Activated CD4-positive, alpha-beta T cell treated with anti-CD3 and anti-CD28 coated beads for 36 hours (primary cell): ENCODE data around the gene EFCAB10. TPM values are rescaled to one million over a fixed set of nuclear protein-coding genes. Genes with fewer than 3 reads are reported as not detected.
"Not testable (repeated sequence)": the region's sequence is repeated elsewhere in the genome, so short reads cannot be mapped to it uniquely, and the experiment has no call there.

Experiments
- ATAC-seq: fragments of 200-7000 bp; cut with Tn5 transposase; one replicate; pipeline ENCODE4 v1.10.0; 2021; ENCODE audit warnings: mild to moderate bottlenecking, moderate library complexity
- CTCF ChIA-PET: fragments of 350-600 bp; sonication (Branson Sonifier 250); formaldehyde crosslinking; loops from one replicate; lab custom pipeline; 2021; ENCODE audit warnings: antibody characterized with exemption; lab: Charles Lee
- POLR2A ChIA-PET: fragments of 350-600 bp; sonication (Branson Sonifier 250); formaldehyde crosslinking; loops from one replicate; lab custom pipeline; 2021; ENCODE audit warnings: antibody characterized with exemption, inconsistent platforms; lab: Charles Lee
- DNase-seq: peaks from one replicate; pipeline ENCODE4 v3.0.0-alpha.2; 2020
- H3K27ac Mint-ChIP-seq: one replicate; pipeline ENCODE4 v1.8.0; 2021; ENCODE audit warnings: mixed read lengths
- H3K27me3 Mint-ChIP-seq: one replicate; pipeline ENCODE4 v1.8.0; 2021; ENCODE audit warnings: mixed read lengths
- H3K36me3 Mint-ChIP-seq: one replicate; pipeline ENCODE4 v1.8.0; 2021; ENCODE audit warnings: low read depth, mixed read lengths
- H3K4me1 Mint-ChIP-seq: one replicate; pipeline ENCODE4 v1.8.0; 2021; ENCODE audit warnings: mixed read lengths
- H3K4me3 Mint-ChIP-seq: one replicate; pipeline ENCODE4 v1.8.0; 2021; ENCODE audit warnings: mild to moderate bottlenecking, moderate library complexity, mixed read lengths
- H3K9me3 Mint-ChIP-seq: one replicate; pipeline ENCODE4 v1.8.0; 2021; ENCODE audit warnings: low read depth, mixed read lengths
- intact Hi-C, 2 experiments: fragments of 100-400 bp; cut with DNase I in 1 of 2; cut with micrococcal nuclease in 1 of 2; formaldehyde crosslinking; loops; one replicate each; pipeline versions ENCODE4 v1.14.2 to v1.15.1; 2022 to 2024; cut with DNase I, micrococcal nuclease
- total RNA-seq, 2 experiments: library from RNA; stranded (reverse); gene quantifications; one replicate each; pipeline ENCODE4 v1.2.3, GENCODE V29; 2021

EFCAB10 gene
- total RNA-seq, 2 experiments from 2014 or later: not detected

GRCh38 chr7:105613611-105614330 is 32.5 kb upstream of the EFCAB10 start:
- H3K27ac Mint-ChIP-seq: no peak overlapping the region
- intact Hi-C loops: no loop called here
- peaks cover 19% of the 10 kb centered on the region for H3K36me3 Mint-ChIP-seq
- no peak overlapping the region for H3K4me3 Mint-ChIP-seq
- no peaks in the 10 kb centered on the region for H3K9me3 Mint-ChIP-seq
- DNase-seq (no peak), ATAC-seq (no peak)
- ChIA-PET POLR2A (no interaction called here), CTCF (interaction anchor here (0.6 kb wide), 1 partner anchor 45 kb away, joined by 3 read pairs; no protein-coding TSS in a partner anchor)
- no peaks in the 10 kb centered on the region for H3K4me1 Mint-ChIP-seq
- H3K27me3 Mint-ChIP-seq: no peaks in the 10 kb centered on the region

DNA sequence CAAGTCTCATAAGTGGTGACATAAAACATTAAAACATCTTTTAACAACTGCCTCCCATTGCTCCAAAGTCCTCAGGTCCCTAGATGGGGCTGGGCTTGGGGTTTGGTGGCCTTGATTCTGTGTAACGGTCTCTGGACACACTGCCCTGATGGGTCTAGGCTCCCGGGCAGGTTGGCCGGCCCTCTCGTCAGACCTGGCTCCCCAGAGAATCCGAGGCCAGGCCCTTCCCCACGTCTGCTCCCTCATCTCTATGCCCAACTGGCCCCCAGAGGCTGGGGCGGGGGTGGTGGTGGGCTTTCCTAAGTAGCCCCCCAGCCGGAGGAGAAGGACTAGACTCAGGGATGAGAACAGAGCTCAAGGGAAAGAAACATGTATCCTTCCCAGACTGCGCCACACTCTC is 31.5 kb upstream of the EFCAB10 start:
- peaks cover 13% of the 10 kb centered on the region for H3K36me3 Mint-ChIP-seq
- POLR2A ChIA-PET: no interaction called here
- H3K27me3 Mint-ChIP-seq: no peaks in the 10 kb centered on the region
- no peak overlapping the region for H3K27ac Mint-ChIP-seq
- ATAC-seq: no peak
- DNase-seq: no peak
- no peaks in the 10 kb centered on the region for H3K9me3 Mint-ChIP-seq
- CTCF ChIA-PET: interaction anchor here (0.6 kb wide), 1 partner anchor 46 kb away, joined by 3 read pairs; no protein-coding TSS in a partner anchor
- intact Hi-C loops: no loop called here
- H3K4me1 Mint-ChIP-seq: no peaks in the 10 kb centered on the region
- no peak overlapping the region for H3K4me3 Mint-ChIP-seq

DNA sequence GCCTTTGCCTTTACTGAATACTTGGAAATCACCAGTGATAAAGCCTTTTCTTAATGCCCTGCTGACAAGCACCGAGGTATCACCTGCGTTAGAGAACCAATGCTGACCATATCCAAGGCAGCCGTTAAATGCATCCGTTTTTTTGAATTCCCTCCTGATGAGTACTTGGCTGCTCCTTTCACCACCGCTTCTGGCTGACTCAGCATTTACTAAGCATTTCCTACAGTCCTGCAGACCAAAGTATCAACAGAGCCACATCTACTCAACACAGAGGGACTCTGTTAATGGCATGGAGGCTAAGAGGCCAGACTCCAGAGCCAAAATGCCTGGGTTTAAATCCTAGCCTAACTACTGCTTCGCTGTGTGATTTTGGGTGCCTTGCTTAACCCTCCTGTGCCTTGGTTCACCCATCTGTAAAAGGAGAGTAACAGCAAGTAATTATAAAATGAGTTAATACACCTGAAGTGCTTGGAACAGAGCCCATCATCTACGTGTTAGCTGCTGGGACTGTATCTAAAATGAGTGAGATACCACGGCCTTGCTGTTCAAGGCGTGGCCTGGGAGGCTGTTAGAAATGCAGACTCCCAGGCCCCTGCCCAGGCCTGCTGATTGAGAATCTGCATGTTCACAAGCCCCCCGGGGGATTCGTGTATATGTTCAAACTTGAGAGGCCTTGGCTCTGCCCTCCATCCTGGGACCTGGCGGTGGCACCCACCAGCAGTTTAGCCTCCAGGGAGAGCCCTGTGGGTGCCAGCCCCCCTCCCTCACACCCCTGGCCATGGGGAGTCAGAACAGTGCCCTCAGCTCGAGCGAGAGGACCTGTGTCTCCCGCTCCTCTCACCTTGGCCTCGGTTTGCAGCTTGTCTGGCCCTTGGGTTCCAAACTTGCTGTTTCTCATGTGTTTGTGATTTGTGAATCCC is 30.8 kb upstream of the EFCAB10 start:
- ATAC-seq: no peak
- Mint-ChIP-seq H3K27ac (no peak overlapping the region), H3K4me1 (no peaks in the 10 kb centered on the region), H3K27me3 (no peaks in the 10 kb centered on the region), H3K9me3 (no peaks in the 10 kb centered on the region), H3K36me3 (peaks cover 12% of the 10 kb centered on the region), H3K4me3 (no peak overlapping the region)
- ChIA-PET CTCF (no interaction called here), POLR2A (no interaction called here)
- intact Hi-C loops: no loop called here
- DNase-seq: no peak

DNA sequence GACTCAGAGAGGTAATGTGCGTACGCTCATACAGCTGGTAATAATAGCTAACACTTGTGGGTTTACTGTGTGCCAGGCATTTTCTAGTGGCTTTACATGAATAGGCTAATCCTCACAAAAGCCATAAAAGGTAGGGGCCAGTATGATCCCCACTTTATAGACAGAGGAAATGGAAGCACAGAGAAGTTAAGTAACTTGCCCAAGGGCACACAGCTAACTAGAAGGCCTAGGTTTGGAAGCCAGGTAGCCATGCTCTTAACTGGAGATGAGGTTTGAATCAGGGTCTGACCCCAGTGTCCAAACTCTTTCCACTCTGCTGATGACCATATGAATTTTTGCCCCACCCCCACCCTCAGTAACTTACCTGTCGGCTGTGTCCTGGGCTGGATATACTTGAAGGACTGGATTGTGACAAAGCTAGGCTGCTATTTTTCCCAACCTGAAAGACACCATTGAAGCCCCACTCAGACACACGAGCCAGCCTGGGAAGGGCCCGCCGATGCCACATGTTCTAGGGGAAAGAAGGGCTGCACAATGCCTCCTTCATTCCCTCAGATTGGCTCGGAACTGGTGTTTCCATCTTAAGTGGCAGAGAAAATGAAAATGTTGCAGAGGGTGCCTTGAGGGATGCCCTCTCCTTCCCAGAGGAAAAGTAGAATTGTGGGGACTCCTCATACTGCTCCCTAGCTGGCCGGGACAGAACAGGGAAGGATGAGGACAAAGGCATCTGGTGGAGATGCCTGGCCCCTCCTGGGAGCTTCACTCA is 29.1 kb upstream of the EFCAB10 start:
- H3K4me3 Mint-ChIP-seq: no peak overlapping the region
- POLR2A ChIA-PET: no interaction called here
- CTCF ChIA-PET: no interaction called here
- DNase-seq (no peak), ATAC-seq (no peak)
- intact Hi-C loops: no loop called here
- no peaks in the 10 kb centered on the region for H3K27me3 Mint-ChIP-seq
- H3K36me3 Mint-ChIP-seq: peaks cover 12% of the 10 kb centered on the region
- no peaks in the 10 kb centered on the region for H3K9me3 Mint-ChIP-seq
- H3K4me1 Mint-ChIP-seq: no peaks in the 10 kb centered on the region
- no peak overlapping the region for H3K27ac Mint-ChIP-seq

DNA sequence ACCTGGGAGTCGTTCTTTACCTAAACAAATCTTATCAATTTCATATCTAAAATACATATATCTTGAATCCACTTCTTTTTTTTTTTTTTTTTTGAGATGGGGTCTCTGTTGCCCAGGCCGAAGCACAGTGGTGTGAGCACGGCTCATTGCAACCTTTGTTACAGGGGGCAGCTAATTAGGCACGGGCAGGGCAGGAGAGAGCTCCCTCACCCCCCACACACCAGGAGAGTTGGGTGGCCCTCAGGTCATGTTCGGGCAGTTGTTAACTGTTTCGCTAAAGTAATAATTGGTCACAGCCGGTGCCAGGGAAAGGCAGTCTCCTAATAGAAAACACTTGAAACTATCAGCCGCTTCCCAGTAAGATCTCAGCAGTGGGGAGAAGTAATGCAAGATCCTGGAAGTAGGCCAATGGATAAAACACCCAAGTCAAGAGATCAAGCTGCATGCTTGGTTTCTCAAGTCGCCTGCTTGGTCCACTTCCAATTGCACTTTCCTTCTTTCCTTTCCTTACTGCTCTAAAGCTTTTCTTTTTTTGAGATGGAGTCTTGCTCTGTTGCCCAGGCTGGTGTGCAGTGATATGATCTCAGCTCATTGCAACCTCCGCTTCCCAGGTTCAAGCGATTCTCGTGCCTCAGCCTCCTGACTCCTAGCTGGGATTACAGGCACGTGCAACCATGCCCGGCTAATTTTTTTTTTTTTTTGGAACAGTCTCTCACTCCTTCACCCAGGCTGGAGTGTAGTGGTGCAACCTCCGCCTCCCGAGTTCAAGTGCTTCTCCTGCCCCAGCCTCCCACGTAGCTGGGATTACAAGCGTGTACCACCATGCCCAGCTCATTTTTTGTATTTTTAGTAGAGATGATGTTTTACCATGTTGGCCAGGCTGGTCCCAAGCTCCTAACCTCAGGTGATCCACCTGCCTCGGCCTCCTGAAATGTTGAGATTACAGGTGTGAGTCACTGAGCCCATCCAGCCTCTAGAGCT is 21.3 kb upstream of the EFCAB10 start:
- POLR2A ChIA-PET: no interaction called here
- no peaks in the 10 kb centered on the region for H3K27me3 Mint-ChIP-seq
- no peaks in the 10 kb centered on the region for H3K36me3 Mint-ChIP-seq
- no peaks in the 10 kb centered on the region for H3K9me3 Mint-ChIP-seq
- intact Hi-C loops: no loop called here
- H3K4me1 Mint-ChIP-seq: no peaks in the 10 kb centered on the region
- no peak overlapping the region for H3K27ac Mint-ChIP-seq
- ATAC-seq (no peak), DNase-seq (no peak)
- CTCF ChIA-PET: no interaction called here
- H3K4me3 Mint-ChIP-seq: no peak overlapping the region

DNA sequence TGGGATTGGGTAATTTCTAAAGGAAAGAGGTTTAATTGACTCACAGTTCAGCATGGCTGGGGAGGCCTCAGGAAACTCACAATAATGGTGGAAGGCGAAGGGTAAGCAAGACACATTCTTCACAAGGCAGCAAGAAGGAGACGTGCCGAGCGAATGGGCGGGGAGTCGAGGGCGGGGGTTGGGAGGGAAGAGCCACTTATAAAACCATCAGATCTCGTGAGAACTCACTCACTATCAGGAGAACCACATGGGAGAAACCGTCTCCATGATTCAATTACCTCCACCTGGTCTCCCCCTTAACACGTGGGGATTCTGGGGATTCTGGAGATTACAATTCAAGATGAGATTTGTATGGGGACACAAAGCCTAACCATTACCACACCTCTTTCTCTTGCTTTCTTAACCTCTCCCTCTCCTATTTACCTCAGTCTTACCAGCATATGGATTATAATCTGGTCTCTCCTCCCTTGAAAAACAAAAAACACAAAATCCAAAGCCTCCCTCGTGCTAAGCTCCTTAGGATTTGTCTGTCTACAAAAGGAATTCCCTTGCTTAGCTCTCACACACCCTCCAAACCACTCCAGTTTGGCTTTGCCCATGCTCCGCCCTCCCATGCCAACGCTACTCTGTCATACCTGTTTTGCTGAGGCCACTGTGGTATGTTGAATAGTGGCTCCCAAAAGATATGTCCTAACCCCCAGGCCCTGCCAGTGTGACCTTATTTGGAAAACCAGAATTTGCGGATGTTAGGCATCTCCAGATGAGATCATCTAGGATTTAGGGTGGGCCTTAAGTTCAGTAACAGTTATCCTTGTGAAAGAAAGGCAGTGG is 19.6 kb upstream of the EFCAB10 start:
- Mint-ChIP-seq H3K4me1 (no peaks in the 10 kb centered on the region), H3K4me3 (no peak overlapping the region), H3K9me3 (no peaks in the 10 kb centered on the region), H3K36me3 (no peaks in the 10 kb centered on the region), H3K27ac (no peak overlapping the region), H3K27me3 (peaks cover 2% of the 10 kb centered on the region)
- no peak for DNase-seq
- ChIA-PET POLR2A (no interaction called here), CTCF (interaction anchor here (1.0 kb wide), 1 partner anchor 564 kb away, joined by 3 read pairs; no protein-coding TSS in a partner anchor)
- ATAC-seq: no peak
- intact Hi-C loops: no loop called here

- H3K36me3 Mint-ChIP-seq: no peaks in the 10 kb centered on the region
- no peak for ATAC-seq
- intact Hi-C loops: no loop called here
- no peaks in the 10 kb centered on the region for H3K4me1 Mint-ChIP-seq
- no peak overlapping the region for H3K27ac Mint-ChIP-seq
- no peak overlapping the region for H3K4me3 Mint-ChIP-seq
- H3K9me3 Mint-ChIP-seq: no peaks in the 10 kb centered on the region
- peaks cover 2% of the 10 kb centered on the region for H3K27me3 Mint-ChIP-seq
- no peak for DNase-seq
- ChIA-PET POLR2A (no interaction called here), CTCF (interaction anchor here (0.7 kb wide), 1 partner anchor 173 kb away, joined by 3 read pairs; no protein-coding TSS in a partner anchor)
Observed at GRCh38 chr7:105599551-105599950, 18.3 kb upstream of the EFCAB10 start.

GRCh38 chr7:105599080-105599479 is 17.8 kb upstream of the EFCAB10 start:
- H3K4me3 Mint-ChIP-seq, H3K4me1 Mint-ChIP-seq, H3K9me3 Mint-ChIP-seq, DNase-seq, H3K36me3 Mint-ChIP-seq, H3K27me3 Mint-ChIP-seq, ATAC-seq, intact Hi-C loops, H3K27ac Mint-ChIP-seq, POLR2A ChIA-PET, CTCF ChIA-PET: not testable (repeated sequence)

DNA sequence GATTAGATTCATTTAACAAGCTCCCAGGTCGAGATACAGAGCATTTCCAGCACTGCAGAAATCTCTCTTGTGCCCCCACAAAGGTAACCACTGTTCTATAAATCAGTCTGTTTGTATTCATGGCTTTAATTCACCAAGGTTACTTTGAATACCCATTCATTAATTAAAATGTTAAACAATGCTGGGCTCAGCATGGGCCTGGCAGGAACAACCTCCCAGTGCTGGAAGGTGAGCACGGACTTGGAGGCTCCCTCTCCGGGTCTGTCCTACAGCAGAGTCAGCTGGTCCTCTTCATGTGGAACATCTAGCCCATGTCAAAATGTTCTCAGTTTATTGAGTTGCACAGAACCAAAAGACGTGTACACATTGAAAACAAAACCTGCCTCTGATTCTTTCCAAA is 15.6 kb upstream of the EFCAB10 start:
- DNase-seq (no peak), ATAC-seq (no peak)
- intact Hi-C loops: no loop called here
- Mint-ChIP-seq H3K36me3 (no peaks in the 10 kb centered on the region), H3K27me3 (peaks cover 2% of the 10 kb centered on the region), H3K9me3 (no peaks in the 10 kb centered on the region), H3K27ac (no peak overlapping the region), H3K4me1 (no peaks in the 10 kb centered on the region), H3K4me3 (no peak overlapping the region)
- CTCF ChIA-PET: no interaction called here
- POLR2A ChIA-PET: no interaction called here

DNA sequence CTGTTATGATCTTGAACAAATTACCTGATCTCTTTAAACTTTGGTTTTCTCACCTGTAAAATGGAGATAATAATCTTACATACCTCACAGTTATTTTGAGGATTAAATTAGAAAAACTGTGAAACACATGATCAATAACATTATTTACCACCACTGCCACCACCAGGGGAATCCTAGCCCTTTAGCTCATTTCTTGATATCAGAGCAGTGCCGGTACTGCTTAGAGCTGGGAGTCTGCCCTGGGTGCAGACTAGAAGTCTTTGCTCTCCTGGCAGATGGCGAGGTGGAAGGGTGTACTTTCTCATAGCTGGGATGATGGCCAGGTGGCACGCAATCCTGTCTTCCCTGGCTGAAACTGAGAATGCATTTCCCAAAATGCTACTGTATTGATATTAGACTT is 12.7 kb upstream of the EFCAB10 start:
- H3K4me3 Mint-ChIP-seq: no peak overlapping the region
- ATAC-seq: no peak
- intact Hi-C loops: no loop called here
- ChIA-PET POLR2A (interaction anchor here (0.6 kb wide), 1 partner anchor 1402 kb away, joined by 10 read pairs; no protein-coding TSS in a partner anchor), CTCF (no interaction called here)
- peaks cover 3% of the 10 kb centered on the region for H3K4me1 Mint-ChIP-seq
- no peak overlapping the region for H3K27ac Mint-ChIP-seq
- no peaks in the 10 kb centered on the region for H3K9me3 Mint-ChIP-seq
- peaks cover 2% of the 10 kb centered on the region for H3K27me3 Mint-ChIP-seq
- DNase-seq: no peak
- no peaks in the 10 kb centered on the region for H3K36me3 Mint-ChIP-seq
